Ramos (cell line): ENCODE results near the gene TMC1.
"Not testable (repeated sequence)": the region's sequence is repeated elsewhere in the genome, so short reads cannot be mapped to it uniquely, and the experiment has no call there.

ENCODE experiments used
- in situ Hi-C: fragments of 300-500 bp; cut with MboI; formaldehyde crosslinking; loops from one replicate; pipeline ENCODE4 v1.14.3; 2022; ENCODE audit warnings: low sequenced_read_pairs; ENCODE audit not compliant: unreplicated experiment

TMC1 gene

DNA sequence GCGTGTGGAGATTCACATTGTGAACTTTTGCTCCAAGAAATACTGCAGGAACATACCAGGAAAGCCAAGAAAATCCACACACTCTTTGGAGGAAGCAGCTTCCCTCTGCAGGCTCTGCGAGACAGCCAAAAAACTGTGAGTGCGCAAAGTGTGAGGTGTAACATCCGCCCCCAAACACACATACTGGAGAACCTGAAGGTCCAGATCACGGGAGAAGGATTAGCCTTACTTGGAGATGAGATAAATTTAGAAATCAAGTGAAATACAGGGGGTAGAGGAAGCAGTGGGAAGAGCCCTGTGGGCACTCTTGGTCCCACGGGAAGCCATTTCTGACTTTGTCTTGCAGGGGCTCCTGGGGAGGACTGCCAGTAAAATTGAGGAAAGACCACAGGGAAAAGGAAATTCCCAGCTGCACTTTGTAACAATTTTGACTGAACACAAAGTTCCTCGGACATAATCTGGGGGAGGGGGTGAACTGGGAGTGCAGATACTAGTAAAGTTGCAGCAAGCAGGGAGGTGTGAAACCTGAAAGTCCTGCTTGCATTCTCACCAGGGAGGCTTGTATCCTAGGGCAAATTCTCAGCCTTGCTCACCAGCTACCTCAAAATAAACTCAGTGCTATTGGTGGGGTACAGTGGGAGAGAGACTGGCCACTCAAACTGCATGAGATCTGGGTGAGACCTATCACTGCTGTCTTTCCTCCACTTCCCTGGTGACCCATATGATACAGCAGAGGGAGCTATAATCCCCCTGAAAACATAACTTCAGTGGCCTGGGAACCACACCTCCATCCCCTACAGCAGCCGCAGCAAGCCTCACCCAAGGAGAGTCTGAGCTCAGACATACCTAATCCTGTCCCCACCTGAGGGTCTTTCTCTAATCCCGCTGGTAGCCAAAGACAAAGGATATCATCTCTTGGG lies 322.4 kb downstream of the TMC1 start:
- in situ Hi-C loops: no loop called here

- in situ Hi-C loops: no loop called here
Measured at GRCh38 chr9:72844440-72844768, 323.0 kb downstream of the TMC1 start.

DNA sequence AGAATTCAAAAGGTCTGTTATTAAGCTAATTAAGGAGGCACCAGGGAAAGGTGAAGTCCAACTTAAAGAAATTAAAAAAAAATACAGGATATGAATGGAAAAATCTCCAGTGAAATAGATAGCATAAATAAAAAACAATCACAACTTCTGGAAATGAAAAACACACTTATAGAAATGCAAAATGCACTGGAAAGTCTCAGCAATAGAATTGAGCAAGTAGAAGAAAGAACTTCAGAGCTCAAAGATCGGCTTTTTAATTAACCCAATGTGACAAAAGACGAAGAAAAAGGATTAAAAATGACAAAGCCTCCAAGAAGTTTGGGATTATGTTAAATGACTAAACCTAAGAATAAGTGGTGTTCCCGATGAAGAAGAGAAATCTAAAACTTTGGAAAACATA lies 323.6 kb downstream of the TMC1 start:
- in situ Hi-C loops: not testable (repeated sequence)

DNA sequence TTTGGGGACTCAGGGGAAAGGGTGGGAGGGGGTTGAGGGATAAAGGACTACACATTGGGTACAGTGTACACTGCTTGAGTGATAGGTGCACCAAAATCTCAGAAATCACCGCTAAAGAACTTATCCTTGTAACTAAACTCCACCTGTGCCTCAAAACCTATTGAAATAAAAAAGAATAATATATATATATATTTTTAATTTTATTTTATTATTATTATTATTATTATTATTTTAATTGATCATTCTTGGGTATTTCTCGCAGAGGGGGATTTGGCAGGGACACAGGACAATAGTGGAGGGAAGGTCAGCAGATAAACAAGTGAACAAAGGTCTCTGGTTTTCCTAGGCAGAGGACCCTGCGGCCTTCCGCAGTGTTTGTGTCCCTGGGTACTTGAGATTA lies 328.8 kb downstream of the TMC1 start:
- in situ Hi-C loops: not testable (repeated sequence)

- in situ Hi-C loops: no loop called here
Measured at GRCh38 chr9:72855321-72855720, 333.9 kb downstream of the TMC1 start.

DNA sequence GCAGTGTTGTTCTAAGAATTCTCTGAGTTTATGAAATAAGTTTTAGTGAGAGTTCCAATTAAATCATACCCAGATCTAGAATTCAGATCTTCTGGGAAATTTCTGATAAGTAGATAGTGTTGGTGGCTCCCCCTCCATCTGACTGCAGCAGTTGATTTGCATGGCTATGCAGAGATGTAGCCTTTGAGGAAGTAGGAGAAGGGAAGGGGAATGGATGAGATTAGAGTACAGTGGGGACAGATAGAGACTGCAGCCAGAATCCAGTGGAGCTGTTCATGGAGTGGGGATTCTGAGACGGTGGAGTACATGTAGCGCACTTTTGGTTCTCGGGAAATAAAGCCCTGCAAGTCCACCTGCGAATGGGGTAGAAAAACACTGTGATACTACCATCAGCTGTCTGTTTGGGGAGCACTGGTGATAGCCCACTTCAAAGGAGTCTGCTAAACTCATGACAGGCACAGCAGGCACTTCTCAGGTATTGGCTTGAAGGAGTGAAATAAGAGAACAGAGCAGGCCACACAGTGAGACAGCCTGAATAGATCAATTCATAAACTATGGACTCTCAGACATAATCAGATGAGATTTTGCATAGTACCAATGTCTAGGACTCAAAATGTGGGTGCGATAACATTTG lies 334.6 kb downstream of the TMC1 start:
- in situ Hi-C loops: no loop called here

DNA sequence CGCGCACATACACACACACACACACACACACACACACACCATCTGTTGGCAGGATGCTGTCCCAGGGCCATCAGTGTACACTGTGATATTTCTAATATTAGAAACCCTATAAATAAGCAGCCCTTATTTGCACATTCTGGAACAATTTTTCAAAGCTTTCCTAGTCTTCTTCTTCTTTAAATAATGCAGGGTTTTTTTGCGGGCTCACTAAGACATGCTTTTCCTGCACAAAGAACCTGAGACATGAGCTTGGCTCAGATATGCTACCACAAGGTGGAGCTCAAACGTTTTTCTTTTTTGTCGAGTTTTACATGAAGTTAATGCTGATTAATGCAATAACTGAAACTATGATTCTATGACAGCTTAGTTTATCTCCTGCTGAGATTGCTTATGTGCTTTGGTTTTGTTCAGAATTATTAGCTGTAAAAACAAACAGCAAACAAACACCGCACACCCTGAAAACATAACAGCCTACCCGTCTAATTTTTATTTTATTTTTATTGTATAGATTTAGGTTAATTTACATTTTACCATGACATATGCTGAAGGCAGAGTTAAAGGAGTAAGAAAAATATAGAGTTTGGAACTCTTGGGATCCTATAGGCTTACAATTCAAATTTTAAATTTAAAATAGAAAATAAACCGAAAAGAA lies 335.7 kb downstream of the TMC1 start:
- in situ Hi-C loops: no loop called here

GRCh38 chr9:72857624-72857996 lies 336.2 kb downstream of the TMC1 start:
- in situ Hi-C loops: no loop called here

DNA sequence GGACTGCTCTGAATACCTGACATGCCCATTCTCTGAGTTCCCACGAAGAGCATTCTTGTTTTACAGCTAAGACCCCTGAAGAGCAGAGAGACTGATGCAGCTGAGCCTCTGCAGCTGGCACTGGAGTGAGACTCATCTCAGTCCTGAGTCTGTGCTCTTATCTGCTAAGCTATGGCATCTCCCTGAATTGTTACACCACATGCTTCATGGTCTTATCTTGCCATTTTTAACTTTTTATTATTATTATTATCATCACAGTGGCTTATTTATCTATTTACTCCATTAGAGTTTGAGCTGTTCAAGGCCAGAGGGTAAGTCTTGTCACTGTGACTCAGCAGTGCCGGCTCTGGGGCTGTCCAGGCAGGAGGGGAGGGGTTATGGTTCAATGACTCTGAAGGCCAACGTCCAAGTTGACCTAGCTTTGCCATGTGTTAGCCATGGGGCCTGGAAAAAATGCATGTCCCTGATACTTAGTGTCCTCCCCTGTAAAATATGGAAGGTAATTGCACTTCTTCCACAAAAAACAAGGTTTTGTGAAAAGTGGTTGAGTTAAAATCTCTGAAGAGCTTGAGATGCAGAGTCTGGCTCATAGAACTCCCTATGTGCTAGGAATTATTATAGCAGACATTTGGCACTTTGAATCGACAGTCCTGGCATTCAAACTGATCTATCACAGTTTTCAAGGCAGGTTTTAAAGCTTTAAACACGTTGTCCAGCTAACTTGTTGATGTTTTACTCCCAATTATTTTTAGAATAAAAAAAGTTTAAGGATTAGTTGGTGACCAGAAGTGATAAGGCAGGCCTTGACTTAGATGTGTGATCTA lies 336.9 kb downstream of the TMC1 start:
- in situ Hi-C loops: no loop called here

DNA sequence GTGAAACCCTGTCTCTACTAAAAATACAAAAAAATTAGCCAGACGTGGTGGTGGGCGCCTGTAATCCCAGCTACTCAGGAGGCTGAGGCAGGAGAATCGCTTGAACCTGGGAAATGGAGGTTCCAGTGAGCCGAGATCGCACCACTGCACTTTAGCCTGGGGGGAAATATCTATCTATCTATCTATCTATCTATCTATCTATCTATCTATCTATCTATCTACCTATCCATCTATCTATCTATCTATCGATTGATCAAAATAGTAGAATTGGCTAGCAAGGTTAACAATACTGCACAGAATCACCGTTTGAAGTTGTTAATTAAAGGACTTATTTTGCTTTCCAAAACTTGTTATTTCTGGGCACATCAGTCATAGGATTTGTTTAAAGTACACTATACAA lies 341.4 kb downstream of the TMC1 start:
- in situ Hi-C loops: not testable (repeated sequence)

GRCh38 chr9:72863456-72864094 lies 342.2 kb downstream of the TMC1 start:
- in situ Hi-C loops: no loop called here

- in situ Hi-C loops: no loop called here
Measured at GRCh38 chr9:72864327-72864726, 342.9 kb downstream of the TMC1 start.

GRCh38 chr9:72871685-72872084 lies 350.3 kb downstream of the TMC1 start:
- in situ Hi-C loops: no loop called here

DNA sequence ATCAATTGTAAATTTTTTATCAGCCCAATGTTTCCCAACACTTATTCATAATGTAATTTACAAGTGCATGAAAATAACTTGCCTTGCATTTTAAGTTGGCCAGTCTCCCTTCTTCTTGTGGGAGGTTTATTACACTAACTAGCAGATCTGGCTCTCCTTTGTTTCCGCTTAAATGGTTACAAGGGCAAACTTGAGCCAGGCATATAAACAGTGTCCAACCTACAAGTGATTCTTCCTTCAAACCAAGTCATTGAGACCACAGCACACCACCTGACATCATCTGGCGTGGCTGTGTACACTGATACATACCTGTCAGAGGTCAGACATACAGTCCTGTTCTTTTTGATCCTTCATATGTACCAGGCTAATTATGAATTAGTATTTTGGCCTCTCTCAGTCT lies 351.3 kb downstream of the TMC1 start:
- in situ Hi-C loops: no loop called here

GRCh38 chr9:72873456-72873855 lies 352.0 kb downstream of the TMC1 start:
- in situ Hi-C loops: no loop called here

DNA sequence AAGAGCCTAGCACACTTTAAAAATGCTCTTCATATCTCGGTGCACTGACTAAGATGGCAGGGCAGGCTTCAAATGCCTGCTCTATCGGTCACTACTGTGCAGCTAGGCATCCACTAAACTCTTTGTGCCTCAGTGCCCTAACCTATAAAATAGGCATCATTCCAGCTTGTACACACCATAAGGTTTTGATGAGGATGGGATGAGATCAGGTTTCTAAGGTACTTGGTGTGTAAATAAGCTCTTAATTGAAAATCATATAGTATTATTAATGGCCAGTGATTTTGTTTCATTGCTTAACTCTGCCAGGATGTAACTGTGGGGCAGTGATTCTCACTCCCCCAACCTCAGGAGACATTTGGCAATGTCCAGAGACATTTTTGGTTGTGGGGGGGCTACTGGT lies 352.9 kb downstream of the TMC1 start:
- in situ Hi-C loops: no loop called here

DNA sequence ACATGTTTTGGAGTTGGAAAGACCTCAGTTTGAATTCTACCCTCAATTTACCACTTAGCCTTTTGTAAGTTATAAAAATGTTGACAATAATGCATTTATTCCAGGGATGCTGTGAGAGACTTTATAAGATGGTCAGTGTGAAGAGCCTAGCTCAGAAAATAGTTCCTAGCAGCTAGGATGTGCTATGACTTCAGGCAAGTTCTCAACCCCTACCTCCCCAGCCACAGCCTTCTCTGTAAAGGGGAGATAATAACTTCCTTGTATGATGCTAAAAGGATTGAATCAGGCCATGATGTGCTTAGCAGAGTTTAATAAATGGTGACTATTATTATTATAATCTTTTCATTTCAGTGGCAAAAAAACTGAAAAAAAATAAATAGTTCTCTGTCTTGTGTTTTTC lies 353.8 kb downstream of the TMC1 start:
- in situ Hi-C loops: no loop called here

DNA sequence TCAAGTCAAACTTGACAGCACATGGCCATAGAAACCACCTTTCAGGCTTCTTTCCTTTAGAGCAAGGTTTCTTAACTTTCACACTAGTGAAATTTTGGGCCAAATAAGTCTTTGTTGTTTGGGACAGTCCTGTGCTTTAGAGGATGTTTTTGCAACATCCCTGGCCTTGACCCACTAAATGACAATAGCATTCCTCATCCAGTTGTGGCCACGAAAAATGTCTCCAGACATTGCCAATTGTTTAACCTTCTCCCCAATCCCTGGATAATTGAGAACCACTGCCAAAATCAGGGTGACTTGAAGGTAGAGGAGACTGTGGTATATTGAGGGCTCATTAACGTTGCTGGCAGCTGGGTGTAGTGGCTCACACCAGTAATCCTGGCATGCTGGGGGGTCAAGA lies 359.4 kb downstream of the TMC1 start:
- in situ Hi-C loops: no loop called here

DNA sequence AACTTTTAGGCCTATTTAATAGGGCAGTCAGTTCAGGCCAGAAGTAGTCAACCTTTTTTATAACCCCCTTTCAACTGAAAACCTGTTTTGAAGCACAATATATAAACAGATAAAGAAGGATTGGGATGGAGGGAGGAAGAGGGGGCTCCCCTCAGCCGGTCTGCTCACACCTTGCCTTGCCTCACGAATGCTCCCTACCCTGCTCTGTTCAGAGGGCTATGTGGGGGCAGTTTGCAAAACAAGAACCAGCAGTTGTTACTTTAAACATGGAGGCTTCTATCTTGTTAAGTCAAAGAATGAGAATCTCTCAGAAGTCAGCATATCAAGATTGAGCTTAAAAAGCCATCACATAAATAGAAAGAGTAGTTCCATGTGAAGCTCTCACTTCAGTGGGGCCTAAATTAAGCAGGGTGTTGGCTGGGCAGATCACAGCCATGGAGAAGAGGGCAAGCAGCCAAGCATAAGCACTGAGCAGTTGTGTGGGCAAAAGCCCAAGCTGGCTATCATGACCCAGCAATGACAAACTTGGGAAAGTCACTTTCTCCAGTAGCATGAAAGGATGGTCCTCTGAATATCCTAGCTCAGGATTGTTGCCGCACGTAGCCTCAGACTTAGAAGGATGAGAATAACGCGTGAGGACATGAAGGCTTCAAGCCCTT lies 360.8 kb downstream of the TMC1 start:
- in situ Hi-C loops: no loop called here

- in situ Hi-C loops: no loop called here
Measured at GRCh38 chr9:72883875-72884274, 362.5 kb downstream of the TMC1 start.
